K562 (cell line): Measurements from ENCODE around the gene FAM20B. TPM values are rescaled to one million over a fixed set of nuclear protein-coding genes. Genes with fewer than 3 reads are reported as not detected.
A peak's percentile ranks its signal among the peaks of the same experiment; 100 is the strongest.

ENCODE experiments used
- ARID2 ChIP-seq: fragments of 450-650 bp; IDR thresholded peaks from 2 replicates; pipeline ENCODE4 v1.6.1; 2017; ENCODE audit warnings: antibody characterized with exemption, mild to moderate bottlenecking
- BRCA1 ChIP-seq, 2 experiments: fragments of 450-650 bp in 1 of 2; sonication (generic) in 1 of 2; formaldehyde crosslinking in 1 of 2; IDR thresholded peaks; 2 replicates each; pipeline versions ENCODE4 v1.5.0 to v1.6.1; 2017 to 2020; ENCODE audit warnings: mild to moderate bottlenecking in 1 of 2, missing genetic modification reagents in 1 of 2
- CBX2 ChIP-seq: fragments of 200-600 bp; sonication (generic); IDR thresholded peaks from one replicate; pipeline ENCODE4 v1.6.1; 2012; ENCODE audit warnings: mild to moderate bottlenecking, low read length, inconsistent platforms; ENCODE audit not compliant: insufficient read depth, poor library complexity, severe bottlenecking
- CHAMP1 ChIP-seq: fragments of 450-650 bp; IDR thresholded peaks from 2 replicates; pipeline ENCODE4 v1.6.1; 2016; ENCODE audit warnings: mild to moderate bottlenecking
- E2F6 ChIP-seq, 2 experiments: IDR thresholded peaks; 2 replicates each; pipeline ENCODE4 v1.6.1; 2011; ENCODE audit warnings: borderline replicate concordance in 1 of 2, control low read depth in 1 of 2, low read depth in 1 of 2, low read length in 1 of 2, mild to moderate bottlenecking in 1 of 2, mixed read lengths in 1 of 2, moderate library complexity in 1 of 2; ENCODE audit not compliant: insufficient read depth in 1 of 2, insufficient read length in 1 of 2, poor library complexity in 1 of 2, severe bottlenecking in 1 of 2; ENCODE audit errors: extremely low read depth in 1 of 2
- EP300 ChIP-seq: IDR thresholded peaks from 2 replicates; pipeline ENCODE4 v1.6.1; 2012; ENCODE audit warnings: low read length, improper control_type of control experiment
- LEF1 ChIP-seq: fragments of 450-650 bp; IDR thresholded peaks from 2 replicates; pipeline ENCODE4 v1.6.1; 2016; ENCODE audit warnings: mild to moderate bottlenecking
- POLR2AphosphoS2 ChIP-seq: IDR thresholded peaks from 2 replicates; pipeline ENCODE4 v1.6.1; 2012; ENCODE audit warnings: low read length, improper control_type of control experiment
- PRMT5 ChIP-seq: sonication (generic); formaldehyde crosslinking; IDR thresholded peaks from 2 replicates; pipeline ENCODE4 v1.5.0; 2020; ENCODE audit warnings: missing genetic modification reagents
- ZEB2 ChIP-seq: fragments of 450-650 bp; IDR thresholded peaks from 2 replicates; pipeline ENCODE4 v1.6.1; 2016
- ZFP30 ChIP-seq: fragments of 250-450 bp; sonication (Bioruptor Pico); IDR thresholded peaks from 2 replicates; pipeline ENCODE4 v1.8.0; 2022; ENCODE audit warnings: moderate library complexity, mild to moderate bottlenecking, inconsistent platforms, borderline replicate concordance
- ZNF263 ChIP-seq: sonication (generic); formaldehyde crosslinking; IDR thresholded peaks from 2 replicates; pipeline ENCODE4 v1.8.0; 2022; ENCODE audit warnings: mild to moderate bottlenecking, missing genetic modification reagents, borderline replicate concordance
- ZNF507 ChIP-seq: conservative IDR thresholded peaks from 2 replicates; pipeline ENCODE4 v1.6.1; 2017; ENCODE audit warnings: missing genetic modification characterization, missing compliant biosample characterization
- polyA plus RNA-seq, 8 experiments: library from polyadenylated mRNA; depleted of rRNA in 4 of 8; stranded (reverse) in 5 of 8; unstranded in 3 of 8; fragments of >200 nt; fragmentation: Nextera tagmentation in 2 of 8; fragmentation: Illumina TruSeq in 1 of 8; extraction: Ambion mirVana in 2 of 8; extraction: Trizol in 1 of 8; gene quantifications; 2 replicates each; pipeline versions ENCODE4 v1.2.1 to v1.2.3, GENCODE V29; 2011 to 2014; ENCODE audit warnings: inconsistent platforms in 1 of 8, missing spikeins in 1 of 8
- total RNA-seq, 7 experiments: library from RNA; depleted of rRNA in 6 of 7; stranded (reverse); fragments of >200 nt in 6 of 7; fragmentation: Illumina TruSeq in 2 of 7; extraction: Trizol in 2 of 7; gene quantifications; 2 replicates each; pipeline versions ENCODE4 v1.2.1 to v1.2.3, GENCODE V29; 2011 to 2021; ENCODE audit warnings: low replicate concordance in 1 of 7
- TF ChIP-seq, protein P1 (sequence below): fragments of 250-450 bp; sonication (Bioruptor Pico); IDR thresholded peaks from 2 replicates; pipeline ENCODE4 v1.8.0; 2021; ENCODE audit warnings: mild to moderate bottlenecking, moderate library complexity
- TF ChIP-seq, protein P2 (sequence below): fragments of 200-800 bp; sonication (Bioruptor generic); IDR thresholded peaks from 2 replicates; pipeline ENCODE4 v1.6.1; 2017; ENCODE audit warnings: missing genetic modification characterization, missing compliant biosample characterization
- TF ChIP-seq, protein P3 (sequence below), 2 experiments: fragments of 150-350 bp in 1 of 2; IDR thresholded peaks; 2 replicates each; pipeline ENCODE4 v1.6.1; 2012 to 2016; ENCODE audit warnings: low read depth in 2 of 2, low read length in 2 of 2, mild to moderate bottlenecking in 1 of 2, moderate library complexity in 1 of 2

FAM20B gene
- total and polyA plus RNA-seq, 9 of the 15 experiments (the other 6 are each of a cell fraction or from before 2014, with no cell fraction given): 7.2 to 67.5 (median 42.9) TPM

DNA sequence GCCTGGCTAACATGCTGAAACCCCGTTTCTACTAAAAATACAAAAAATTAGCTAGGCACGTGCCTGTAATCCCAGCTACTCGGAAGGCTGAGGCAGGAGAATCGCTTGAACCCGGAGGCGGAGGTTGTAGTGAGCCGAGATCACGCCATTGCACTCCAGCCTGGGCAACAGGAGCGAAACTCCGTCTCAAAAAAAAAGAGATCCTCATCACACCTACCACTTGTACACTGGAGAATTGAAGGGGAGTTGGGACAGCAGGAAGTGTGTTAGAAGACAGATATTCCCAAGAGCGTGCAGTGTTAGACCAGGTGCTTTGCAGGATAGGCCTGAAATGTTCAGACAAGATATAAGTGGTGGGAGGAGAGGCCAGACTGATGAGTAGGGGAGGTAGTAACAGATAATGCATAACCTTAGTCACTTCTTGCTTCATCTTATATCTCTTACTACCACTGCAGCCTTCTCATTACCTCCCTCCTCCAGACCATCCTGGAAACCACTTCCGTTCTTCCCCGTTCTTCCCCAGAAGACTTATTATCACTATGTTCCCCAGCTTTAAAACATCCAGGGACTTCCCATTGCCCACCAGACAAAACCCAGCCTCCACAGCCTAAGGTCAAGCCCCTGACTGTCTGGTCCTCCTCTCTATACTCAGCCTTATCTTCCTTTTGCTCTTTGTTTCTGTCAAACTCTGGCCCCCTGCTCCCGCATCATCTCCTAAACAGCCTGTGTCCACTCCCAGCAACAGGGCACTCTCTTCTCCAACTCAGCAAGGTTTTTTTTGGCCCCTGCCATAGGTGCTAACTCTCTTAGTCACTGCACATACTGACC, 21.3 kb downstream of the FAM20B start (continued):
- TF ChIP-seq E2F6 (IDR thresholded peaks at IDR 0.05; ENCODE audit: borderline replicate concordance in 1 of 2, extremely low read depth in 1 of 2, insufficient read depth in 1 of 2, insufficient read length in 1 of 2, low read depth in 1 of 2, low read length in 1 of 2, poor library complexity in 1 of 2, severe bottlenecking in 1 of 2) (peak; percentile 11 to 42), ZNF507 (tag) (no peak), ZFP30 (CRISPR knock-in tag) (no peak), CHAMP1 (peak; percentile 97), POLR2AphosphoS2 (0 out of 2 replicates have a peak, but pooled peaks have one; percentile 34), PRMT5 (CRISPR knock-in tag) (no peak), LEF1 (peak; percentile 99), EP300 (peak; percentile 100), CBX2 (no peak), ZNF263 (CRISPR knock-in tag) (peak; percentile 67; the same call in 1 of the 2 replicates), BRCA1 (IDR thresholded peaks at IDR 0.05) (no peak), BRCA1 (CRISPR knock-in tag; IDR thresholded peaks at IDR 0.05) (no peak), ZEB2 (peak; percentile 100), ARID2 (no peak; the same call in 1 of the 2 replicates)
- TF ChIP-seq, protein P1, sequence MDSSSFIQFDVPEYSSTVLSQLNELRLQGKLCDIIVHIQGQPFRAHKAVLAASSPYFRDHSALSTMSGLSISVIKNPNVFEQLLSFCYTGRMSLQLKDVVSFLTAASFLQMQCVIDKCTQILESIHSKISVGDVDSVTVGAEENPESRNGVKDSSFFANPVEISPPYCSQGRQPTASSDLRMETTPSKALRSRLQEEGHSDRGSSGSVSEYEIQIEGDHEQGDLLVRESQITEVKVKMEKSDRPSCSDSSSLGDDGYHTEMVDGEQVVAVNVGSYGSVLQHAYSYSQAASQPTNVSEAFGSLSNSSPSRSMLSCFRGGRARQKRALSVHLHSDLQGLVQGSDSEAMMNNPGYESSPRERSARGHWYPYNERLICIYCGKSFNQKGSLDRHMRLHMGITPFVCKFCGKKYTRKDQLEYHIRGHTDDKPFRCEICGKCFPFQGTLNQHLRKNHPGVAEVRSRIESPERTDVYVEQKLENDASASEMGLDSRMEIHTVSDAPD (CRISPR knock-in tag): no peak
- TF ChIP-seq, protein P2, sequence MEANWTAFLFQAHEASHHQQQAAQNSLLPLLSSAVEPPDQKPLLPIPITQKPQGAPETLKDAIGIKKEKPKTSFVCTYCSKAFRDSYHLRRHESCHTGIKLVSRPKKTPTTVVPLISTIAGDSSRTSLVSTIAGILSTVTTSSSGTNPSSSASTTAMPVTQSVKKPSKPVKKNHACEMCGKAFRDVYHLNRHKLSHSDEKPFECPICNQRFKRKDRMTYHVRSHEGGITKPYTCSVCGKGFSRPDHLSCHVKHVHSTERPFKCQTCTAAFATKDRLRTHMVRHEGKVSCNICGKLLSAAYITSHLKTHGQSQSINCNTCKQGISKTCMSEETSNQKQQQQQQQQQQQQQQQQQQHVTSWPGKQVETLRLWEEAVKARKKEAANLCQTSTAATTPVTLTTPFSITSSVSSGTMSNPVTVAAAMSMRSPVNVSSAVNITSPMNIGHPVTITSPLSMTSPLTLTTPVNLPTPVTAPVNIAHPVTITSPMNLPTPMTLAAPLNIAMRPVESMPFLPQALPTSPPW (CRISPR knock-in tag): peak; percentile 84
- TF ChIP-seq, protein P3, sequence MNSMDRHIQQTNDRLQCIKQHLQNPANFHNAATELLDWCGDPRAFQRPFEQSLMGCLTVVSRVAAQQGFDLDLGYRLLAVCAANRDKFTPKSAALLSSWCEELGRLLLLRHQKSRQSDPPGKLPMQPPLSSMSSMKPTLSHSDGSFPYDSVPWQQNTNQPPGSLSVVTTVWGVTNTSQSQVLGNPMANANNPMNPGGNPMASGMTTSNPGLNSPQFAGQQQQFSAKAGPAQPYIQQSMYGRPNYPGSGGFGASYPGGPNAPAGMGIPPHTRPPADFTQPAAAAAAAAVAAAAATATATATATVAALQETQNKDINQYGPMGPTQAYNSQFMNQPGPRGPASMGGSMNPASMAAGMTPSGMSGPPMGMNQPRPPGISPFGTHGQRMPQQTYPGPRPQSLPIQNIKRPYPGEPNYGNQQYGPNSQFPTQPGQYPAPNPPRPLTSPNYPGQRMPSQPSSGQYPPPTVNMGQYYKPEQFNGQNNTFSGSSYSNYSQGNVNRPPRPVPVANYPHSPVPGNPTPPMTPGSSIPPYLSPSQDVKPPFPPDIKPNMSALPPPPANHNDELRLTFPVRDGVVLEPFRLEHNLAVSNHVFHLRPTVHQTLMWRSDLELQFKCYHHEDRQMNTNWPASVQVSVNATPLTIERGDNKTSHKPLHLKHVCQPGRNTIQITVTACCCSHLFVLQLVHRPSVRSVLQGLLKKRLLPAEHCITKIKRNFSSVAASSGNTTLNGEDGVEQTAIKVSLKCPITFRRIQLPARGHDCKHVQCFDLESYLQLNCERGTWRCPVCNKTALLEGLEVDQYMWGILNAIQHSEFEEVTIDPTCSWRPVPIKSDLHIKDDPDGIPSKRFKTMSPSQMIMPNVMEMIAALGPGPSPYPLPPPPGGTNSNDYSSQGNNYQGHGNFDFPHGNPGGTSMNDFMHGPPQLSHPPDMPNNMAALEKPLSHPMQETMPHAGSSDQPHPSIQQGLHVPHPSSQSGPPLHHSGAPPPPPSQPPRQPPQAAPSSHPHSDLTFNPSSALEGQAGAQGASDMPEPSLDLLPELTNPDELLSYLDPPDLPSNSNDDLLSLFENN (IDR thresholded peaks at IDR 0.05; ENCODE audit: low read depth in 2 of 2, low read length in 2 of 2): peak in 1 of 2 experiments; percentile 100; a peak in 2 of 4 replicates
